ENCODE results near the gene AQP12B.

AQP12B gene

DNA sequence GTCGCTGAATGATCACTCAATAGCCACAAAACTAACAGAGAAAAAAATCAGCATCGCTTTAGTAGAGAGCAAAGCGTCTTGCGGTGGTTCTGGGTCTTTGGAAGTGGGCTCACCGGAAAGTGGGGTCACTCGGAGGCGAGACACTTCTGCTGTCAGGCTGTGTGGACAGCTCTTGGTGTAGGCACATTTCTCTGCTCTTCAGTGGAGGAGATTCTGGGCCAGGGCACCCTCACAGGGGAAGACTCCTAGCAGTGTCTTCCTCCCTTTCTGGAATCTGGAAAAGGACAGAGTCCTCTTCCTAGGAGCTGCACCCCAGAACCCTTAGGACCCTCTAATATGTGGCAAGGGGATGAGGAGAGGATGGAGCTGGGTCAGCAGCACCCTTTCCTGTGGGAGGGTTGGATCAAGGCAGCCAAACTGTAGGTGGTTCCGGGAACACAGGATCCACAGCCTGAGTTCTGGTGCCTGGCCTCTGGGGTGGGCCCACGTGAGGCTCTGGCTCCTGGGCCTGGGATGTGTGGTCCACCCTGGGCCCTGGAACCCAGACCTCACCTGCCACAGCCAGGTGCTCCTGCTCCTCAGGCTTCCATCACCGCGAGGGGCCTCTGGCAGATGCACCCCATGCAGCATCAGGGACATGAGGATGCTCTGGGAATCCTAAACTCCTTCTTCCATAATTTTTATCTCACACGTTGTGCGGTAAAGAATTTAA is 32.3 kb downstream of the AQP12B start:
- ATAC-seq, result no peak
- TF ChIP-seq ARNTL (CRISPR knock-in tag; IDR thresholded peaks at IDR 0.05; ENCODE audit: borderline replicate concordance, low read depth) (no peak), ZFP30 (CRISPR knock-in tag; IDR thresholded peaks at IDR 0.05) (no peak), ZNF70 (CRISPR knock-in tag; IDR thresholded peaks at IDR 0.05) (no peak), PPARA (CRISPR knock-in tag; IDR thresholded peaks at IDR 0.05; ENCODE audit: borderline replicate concordance) (no peak), SNAI2 (CRISPR knock-in tag; IDR thresholded peaks at IDR 0.05) (no peak), TCF4 (CRISPR knock-in tag; IDR thresholded peaks at IDR 0.05; ENCODE audit: borderline replicate concordance) (no peak), CSDC2 (CRISPR knock-in tag; IDR thresholded peaks at IDR 0.05) (no peak), RARB (CRISPR knock-in tag; IDR thresholded peaks at IDR 0.05) (no peak), ZFP3 (CRISPR knock-in tag; IDR thresholded peaks at IDR 0.05) (no peak), GLIS3 (CRISPR knock-in tag; IDR thresholded peaks at IDR 0.05) (no peak), ZC3H10 (CRISPR knock-in tag; IDR thresholded peaks at IDR 0.05) (no peak), OSR1 (CRISPR knock-in tag; IDR thresholded peaks at IDR 0.05) (no peak), TOX (CRISPR knock-in tag; IDR thresholded peaks at IDR 0.05; ENCODE audit: borderline replicate concordance) (no peak), ZNF565 (CRISPR knock-in tag; conservative IDR thresholded peaks at IDR 0.05; ENCODE audit: low read depth) (no peak), BACH2 (CRISPR knock-in tag; IDR thresholded peaks at IDR 0.05; ENCODE audit: borderline replicate concordance) (no peak)
- TF ChIP-seq, protein P1, sequence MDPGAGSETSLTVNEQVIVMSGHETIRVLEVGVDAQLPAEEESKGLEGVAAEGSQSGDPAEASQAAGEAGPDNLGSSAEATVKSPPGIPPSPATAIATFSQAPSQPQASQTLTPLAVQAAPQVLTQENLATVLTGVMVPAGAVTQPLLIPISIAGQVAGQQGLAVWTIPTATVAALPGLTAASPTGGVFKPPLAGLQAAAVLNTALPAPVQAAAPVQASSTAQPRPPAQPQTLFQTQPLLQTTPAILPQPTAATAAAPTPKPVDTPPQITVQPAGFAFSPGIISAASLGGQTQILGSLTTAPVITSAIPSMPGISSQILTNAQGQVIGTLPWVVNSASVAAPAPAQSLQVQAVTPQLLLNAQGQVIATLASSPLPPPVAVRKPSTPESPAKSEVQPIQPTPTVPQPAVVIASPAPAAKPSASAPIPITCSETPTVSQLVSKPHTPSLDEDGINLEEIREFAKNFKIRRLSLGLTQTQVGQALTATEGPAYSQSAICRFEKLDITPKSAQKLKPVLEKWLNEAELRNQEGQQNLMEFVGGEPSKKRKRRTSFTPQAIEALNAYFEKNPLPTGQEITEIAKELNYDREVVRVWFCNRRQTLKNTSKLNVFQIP (CRISPR knock-in tag; IDR thresholded peaks at IDR 0.05; ENCODE audit: borderline replicate concordance, low read depth), result no peak
- TF ChIP-seq, protein P2, sequence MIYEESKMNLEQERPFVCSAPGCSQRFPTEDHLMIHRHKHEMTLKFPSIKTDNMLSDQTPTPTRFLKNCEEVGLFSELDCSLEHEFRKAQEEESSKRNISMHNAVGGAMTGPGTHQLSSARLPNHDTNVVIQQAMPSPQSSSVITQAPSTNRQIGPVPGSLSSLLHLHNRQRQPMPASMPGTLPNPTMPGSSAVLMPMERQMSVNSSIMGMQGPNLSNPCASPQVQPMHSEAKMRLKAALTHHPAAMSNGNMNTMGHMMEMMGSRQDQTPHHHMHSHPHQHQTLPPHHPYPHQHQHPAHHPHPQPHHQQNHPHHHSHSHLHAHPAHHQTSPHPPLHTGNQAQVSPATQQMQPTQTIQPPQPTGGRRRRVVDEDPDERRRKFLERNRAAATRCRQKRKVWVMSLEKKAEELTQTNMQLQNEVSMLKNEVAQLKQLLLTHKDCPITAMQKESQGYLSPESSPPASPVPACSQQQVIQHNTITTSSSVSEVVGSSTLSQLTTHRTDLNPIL (CRISPR knock-in tag; IDR thresholded peaks at IDR 0.05; ENCODE audit: low read depth), result no peak
- TF ChIP-seq, protein P3, sequence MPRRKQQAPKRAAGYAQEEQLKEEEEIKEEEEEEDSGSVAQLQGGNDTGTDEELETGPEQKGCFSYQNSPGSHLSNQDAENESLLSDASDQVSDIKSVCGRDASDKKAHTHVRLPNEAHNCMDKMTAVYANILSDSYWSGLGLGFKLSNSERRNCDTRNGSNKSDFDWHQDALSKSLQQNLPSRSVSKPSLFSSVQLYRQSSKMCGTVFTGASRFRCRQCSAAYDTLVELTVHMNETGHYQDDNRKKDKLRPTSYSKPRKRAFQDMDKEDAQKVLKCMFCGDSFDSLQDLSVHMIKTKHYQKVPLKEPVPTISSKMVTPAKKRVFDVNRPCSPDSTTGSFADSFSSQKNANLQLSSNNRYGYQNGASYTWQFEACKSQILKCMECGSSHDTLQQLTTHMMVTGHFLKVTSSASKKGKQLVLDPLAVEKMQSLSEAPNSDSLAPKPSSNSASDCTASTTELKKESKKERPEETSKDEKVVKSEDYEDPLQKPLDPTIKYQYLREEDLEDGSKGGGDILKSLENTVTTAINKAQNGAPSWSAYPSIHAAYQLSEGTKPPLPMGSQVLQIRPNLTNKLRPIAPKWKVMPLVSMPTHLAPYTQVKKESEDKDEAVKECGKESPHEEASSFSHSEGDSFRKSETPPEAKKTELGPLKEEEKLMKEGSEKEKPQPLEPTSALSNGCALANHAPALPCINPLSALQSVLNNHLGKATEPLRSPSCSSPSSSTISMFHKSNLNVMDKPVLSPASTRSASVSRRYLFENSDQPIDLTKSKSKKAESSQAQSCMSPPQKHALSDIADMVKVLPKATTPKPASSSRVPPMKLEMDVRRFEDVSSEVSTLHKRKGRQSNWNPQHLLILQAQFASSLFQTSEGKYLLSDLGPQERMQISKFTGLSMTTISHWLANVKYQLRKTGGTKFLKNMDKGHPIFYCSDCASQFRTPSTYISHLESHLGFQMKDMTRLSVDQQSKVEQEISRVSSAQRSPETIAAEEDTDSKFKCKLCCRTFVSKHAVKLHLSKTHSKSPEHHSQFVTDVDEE (CRISPR knock-in tag; IDR thresholded peaks at IDR 0.05), result no peak

DNA sequence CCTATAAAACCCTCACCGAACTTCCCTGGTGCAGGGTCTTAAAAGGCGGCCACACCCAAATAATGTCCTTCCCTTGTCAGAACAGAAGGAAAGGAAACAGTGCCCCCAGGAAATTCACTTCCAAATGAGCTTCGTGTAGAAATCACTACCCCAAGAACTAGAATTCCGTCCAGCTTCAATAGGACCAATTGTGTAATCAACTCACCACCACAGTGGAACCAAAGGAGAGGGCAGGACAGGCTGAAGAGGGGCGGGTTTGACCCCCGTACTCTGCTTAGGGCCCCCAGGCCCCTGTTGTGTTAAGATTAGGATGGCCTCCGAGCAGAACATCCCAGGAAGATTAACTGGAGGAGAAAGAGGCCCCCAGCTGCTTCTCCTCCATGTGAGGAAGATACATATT is 33.4 kb downstream of the AQP12B start:
- TF ChIP-seq GLIS3 (CRISPR knock-in tag; IDR thresholded peaks at IDR 0.05) (no peak), OSR1 (CRISPR knock-in tag; IDR thresholded peaks at IDR 0.05) (no peak), BACH2 (CRISPR knock-in tag; IDR thresholded peaks at IDR 0.05; ENCODE audit: borderline replicate concordance) (no peak), CSDC2 (CRISPR knock-in tag; IDR thresholded peaks at IDR 0.05) (no peak), ZFP3 (CRISPR knock-in tag; IDR thresholded peaks at IDR 0.05) (no peak), PPARA (CRISPR knock-in tag; IDR thresholded peaks at IDR 0.05; ENCODE audit: borderline replicate concordance) (no peak), ZFP30 (CRISPR knock-in tag; IDR thresholded peaks at IDR 0.05) (no peak), ZNF70 (CRISPR knock-in tag; IDR thresholded peaks at IDR 0.05) (no peak)
- TF ChIP-seq, protein P3 (CRISPR knock-in tag; IDR thresholded peaks at IDR 0.05), result no peak
- no peak for ATAC-seq

DNA sequence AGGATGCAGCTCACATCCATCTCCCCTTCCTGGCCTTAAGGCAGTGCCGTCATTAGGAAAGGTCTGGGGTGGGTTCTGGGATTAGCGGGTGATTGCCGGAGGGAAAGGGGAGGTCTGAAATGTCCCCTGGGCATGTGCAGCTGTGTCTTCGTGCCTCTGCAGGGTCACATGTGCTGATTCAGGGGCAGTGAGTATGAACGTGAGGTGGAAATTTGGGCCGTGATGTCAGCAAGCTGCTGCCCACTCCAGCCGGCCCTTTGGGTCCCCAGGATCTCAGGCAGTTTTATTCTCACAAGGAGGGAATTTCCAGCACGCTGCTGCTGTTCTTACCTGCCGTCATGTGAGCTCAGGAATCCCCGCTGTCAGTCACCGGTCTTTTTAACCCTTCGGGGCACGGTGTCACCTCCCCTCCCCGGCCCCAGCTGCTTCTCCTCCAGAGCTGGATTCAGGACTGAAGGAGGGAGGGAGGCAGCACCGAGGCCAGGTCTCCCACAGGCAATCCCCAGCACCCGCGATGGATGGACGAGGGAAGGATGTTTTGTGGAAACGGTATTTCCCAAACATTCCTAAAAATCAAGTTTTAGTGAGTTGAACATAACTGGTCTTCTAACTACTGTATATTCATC is 33.9 kb downstream of the AQP12B start:
- no peak for ATAC-seq
- no peak for TF ChIP-seq ZFP3 (CRISPR knock-in tag; IDR thresholded peaks at IDR 0.05)
- TF ChIP-seq, protein P1 (CRISPR knock-in tag; IDR thresholded peaks at IDR 0.05; ENCODE audit: borderline replicate concordance, low read depth), result no peak
- no peak for TF ChIP-seq SNAI2 (CRISPR knock-in tag; IDR thresholded peaks at IDR 0.05)
- TF ChIP-seq ZFP30 (CRISPR knock-in tag; IDR thresholded peaks at IDR 0.05), result no peak
- TF ChIP-seq ZNF565 (CRISPR knock-in tag; conservative IDR thresholded peaks at IDR 0.05; ENCODE audit: low read depth), result no peak
- TF ChIP-seq, protein P2 (CRISPR knock-in tag; IDR thresholded peaks at IDR 0.05; ENCODE audit: low read depth), result no peak
- TF ChIP-seq, protein P4, sequence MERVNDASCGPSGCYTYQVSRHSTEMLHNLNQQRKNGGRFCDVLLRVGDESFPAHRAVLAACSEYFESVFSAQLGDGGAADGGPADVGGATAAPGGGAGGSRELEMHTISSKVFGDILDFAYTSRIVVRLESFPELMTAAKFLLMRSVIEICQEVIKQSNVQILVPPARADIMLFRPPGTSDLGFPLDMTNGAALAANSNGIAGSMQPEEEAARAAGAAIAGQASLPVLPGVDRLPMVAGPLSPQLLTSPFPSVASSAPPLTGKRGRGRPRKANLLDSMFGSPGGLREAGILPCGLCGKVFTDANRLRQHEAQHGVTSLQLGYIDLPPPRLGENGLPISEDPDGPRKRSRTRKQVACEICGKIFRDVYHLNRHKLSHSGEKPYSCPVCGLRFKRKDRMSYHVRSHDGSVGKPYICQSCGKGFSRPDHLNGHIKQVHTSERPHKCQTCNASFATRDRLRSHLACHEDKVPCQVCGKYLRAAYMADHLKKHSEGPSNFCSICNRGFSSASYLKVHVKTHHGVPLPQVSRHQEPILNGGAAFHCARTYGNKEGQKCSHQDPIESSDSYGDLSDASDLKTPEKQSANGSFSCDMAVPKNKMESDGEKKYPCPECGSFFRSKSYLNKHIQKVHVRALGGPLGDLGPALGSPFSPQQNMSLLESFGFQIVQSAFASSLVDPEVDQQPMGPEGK (CRISPR knock-in tag; IDR thresholded peaks at IDR 0.05; ENCODE audit: borderline replicate concordance), result no peak
- TF ChIP-seq ARNTL (CRISPR knock-in tag; IDR thresholded peaks at IDR 0.05; ENCODE audit: borderline replicate concordance, low read depth), result no peak
- no peak for TF ChIP-seq RARB (CRISPR knock-in tag; IDR thresholded peaks at IDR 0.05)
- TF ChIP-seq CSDC2 (CRISPR knock-in tag; IDR thresholded peaks at IDR 0.05), result no peak
- no peak for TF ChIP-seq PPARA (CRISPR knock-in tag; IDR thresholded peaks at IDR 0.05; ENCODE audit: borderline replicate concordance)

Data from SK-N-SH treated with all-trans-retinoic acid at 6 μM for 48 hours (cell line).